ENCODE measurements around the gene COA4. TPM values are rescaled to one million over a fixed set of nuclear protein-coding genes. Genes with fewer than 3 reads are reported as not detected.

COA4 gene
- 58.5 and 61.7 TPM in 2 replicates for total RNA-seq (ENCODE audit: low replicate concordance)
- long read RNA-seq, transcript COA4-201 (2 exons, 960 nt), result major isoform, 24 of 33 reads
- long read RNA-seq, partial matches to known transcripts, result 0 of 33 reads
- long read RNA-seq, other reads (novel, unspliced or antisense), result 4 of 33 reads

GRCh38 chr11:73876424-73877310 lies at the start of gene COA4, which contains the start of gene PAAF1:
Gene COA4, minus strand, starts transcription at chr11:73876846. Its CDS starts 3,468 bp downstream, at chr11:73873378.
Gene PAAF1, plus strand, starts transcription at chr11:73876999. Its CDS starts 23 bp downstream, at chr11:73877022.
- TF ChIP-seq, protein P1, sequence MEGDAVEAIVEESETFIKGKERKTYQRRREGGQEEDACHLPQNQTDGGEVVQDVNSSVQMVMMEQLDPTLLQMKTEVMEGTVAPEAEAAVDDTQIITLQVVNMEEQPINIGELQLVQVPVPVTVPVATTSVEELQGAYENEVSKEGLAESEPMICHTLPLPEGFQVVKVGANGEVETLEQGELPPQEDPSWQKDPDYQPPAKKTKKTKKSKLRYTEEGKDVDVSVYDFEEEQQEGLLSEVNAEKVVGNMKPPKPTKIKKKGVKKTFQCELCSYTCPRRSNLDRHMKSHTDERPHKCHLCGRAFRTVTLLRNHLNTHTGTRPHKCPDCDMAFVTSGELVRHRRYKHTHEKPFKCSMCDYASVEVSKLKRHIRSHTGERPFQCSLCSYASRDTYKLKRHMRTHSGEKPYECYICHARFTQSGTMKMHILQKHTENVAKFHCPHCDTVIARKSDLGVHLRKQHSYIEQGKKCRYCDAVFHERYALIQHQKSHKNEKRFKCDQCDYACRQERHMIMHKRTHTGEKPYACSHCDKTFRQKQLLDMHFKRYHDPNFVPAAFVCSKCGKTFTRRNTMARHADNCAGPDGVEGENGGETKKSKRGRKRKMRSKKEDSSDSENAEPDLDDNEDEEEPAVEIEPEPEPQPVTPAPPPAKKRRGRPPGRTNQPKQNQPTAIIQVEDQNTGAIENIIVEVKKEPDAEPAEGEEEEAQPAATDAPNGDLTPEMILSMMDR (conservative IDR thresholded peaks at IDR 0.05), result no peak
- peaks cover 9% of the 10 kb centered on the region for H3K36me3 Mint-ChIP-seq
- H3K4me1 Mint-ChIP-seq (ENCODE audit: unreplicated experiment), result peaks cover 25% of the 10 kb centered on the region
- H3K27me3 Mint-ChIP-seq, result no peaks in the 10 kb centered on the region
- DNase-seq (ENCODE audit: extremely low spot score, unreplicated experiment), result peak; percentile 90
- peak within 1 kb of the TSS; percentile 98 for H3K27ac Mint-ChIP-seq
- peak within 1 kb of the TSS; percentile 99 for H3K4me3 Mint-ChIP-seq
- no peaks in the 10 kb centered on the region for H3K9me3 Mint-ChIP-seq

- Mint-ChIP-seq H3K4me1 (ENCODE audit: unreplicated experiment) (no peaks in the 10 kb centered on the region), H3K9me3 (no peaks in the 10 kb centered on the region), H3K4me3 (no peak overlapping the region), H3K27me3 (no peaks in the 10 kb centered on the region), H3K27ac (no peak overlapping the region), H3K36me3 (peaks cover 11% of the 10 kb centered on the region)
- TF ChIP-seq, protein P1 (conservative IDR thresholded peaks at IDR 0.05), result no peak
- DNase-seq (ENCODE audit: extremely low spot score, unreplicated experiment), result no peak
Observed at GRCh38 chr11:73921180-73921579, 44.5 kb upstream of the COA4 start.

DNA sequence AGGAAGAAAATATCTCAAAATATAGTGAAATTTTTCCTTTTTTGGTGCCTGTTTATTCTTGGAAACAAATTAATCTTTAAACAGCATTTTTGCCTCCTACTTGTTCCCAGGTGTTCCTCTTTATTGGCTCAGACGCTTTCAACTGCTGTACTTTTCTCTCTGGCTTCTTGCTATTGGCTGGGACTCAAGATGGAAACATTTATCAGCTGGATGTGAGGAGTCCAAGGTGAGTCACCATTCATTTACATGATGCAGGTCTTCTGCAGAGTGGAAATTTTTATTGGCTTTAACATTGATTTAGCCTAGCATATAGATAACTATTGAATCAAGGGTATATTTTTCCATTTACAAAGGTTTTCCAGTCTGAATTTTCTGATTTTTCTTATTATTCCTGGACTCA lies 39.8 kb upstream of the COA4 start:
- TF ChIP-seq, protein P1 (conservative IDR thresholded peaks at IDR 0.05), result no peak
- Mint-ChIP-seq H3K4me3 (no peak overlapping the region), H3K27ac (no peak overlapping the region), H3K9me3 (no peaks in the 10 kb centered on the region), H3K27me3 (no peaks in the 10 kb centered on the region), H3K4me1 (ENCODE audit: unreplicated experiment) (no peaks in the 10 kb centered on the region), H3K36me3 (peaks cover 14% of the 10 kb centered on the region)
- no peak for DNase-seq (ENCODE audit: extremely low spot score, unreplicated experiment)

DNA sequence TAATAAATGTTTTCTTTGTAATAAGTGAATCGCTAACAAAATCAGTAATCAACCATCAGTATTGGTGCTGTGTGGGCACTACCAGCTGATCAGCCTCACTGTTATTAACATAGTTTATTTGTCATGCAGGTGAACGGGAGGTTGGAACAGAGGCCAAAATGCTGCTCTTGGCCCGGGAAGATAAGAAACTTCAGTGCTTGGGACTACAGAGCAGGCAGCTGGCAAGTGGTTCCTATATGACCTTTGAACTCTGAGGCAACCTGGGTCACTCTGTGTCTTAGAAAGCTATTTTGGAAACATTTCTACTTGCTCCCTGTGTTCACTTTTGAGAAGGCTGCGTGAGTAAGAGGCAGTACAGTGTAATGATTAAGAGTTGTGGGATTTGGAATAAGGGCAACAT lies 37.6 kb upstream of the COA4 start:
- Mint-ChIP-seq H3K27ac (no peak overlapping the region), H3K9me3 (no peaks in the 10 kb centered on the region), H3K27me3 (no peaks in the 10 kb centered on the region), H3K4me1 (ENCODE audit: unreplicated experiment) (no peaks in the 10 kb centered on the region), H3K4me3 (no peak overlapping the region), H3K36me3 (peaks cover 23% of the 10 kb centered on the region)
- TF ChIP-seq, protein P1 (conservative IDR thresholded peaks at IDR 0.05), result no peak
- no peak for DNase-seq (ENCODE audit: extremely low spot score, unreplicated experiment)

DNA sequence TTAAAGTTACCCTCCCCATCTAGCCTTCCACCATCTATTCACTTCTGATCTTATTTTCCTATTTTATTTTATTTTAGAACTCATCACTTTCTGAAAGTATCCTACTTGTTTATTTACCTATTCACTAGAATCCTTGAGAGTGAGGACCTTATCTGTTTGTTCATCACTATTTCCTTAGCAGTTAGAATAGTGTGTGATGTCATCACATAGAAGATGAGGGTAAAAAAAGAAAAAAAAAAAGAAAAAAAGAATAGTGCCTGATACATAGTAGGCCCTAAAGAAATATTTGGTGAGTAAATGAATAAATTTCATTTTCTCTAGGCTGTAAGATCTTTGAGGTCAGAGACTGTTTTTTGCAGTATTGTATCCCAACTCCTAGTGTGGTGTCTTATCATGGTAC lies 36.8 kb upstream of the COA4 start:
- Mint-ChIP-seq H3K27me3 (no peaks in the 10 kb centered on the region), H3K4me3 (no peak overlapping the region), H3K27ac (no peak overlapping the region), H3K36me3 (peaks cover 25% of the 10 kb centered on the region), H3K9me3 (no peaks in the 10 kb centered on the region), H3K4me1 (ENCODE audit: unreplicated experiment) (no peaks in the 10 kb centered on the region)
- DNase-seq (ENCODE audit: extremely low spot score, unreplicated experiment), result no peak
- TF ChIP-seq, protein P1 (conservative IDR thresholded peaks at IDR 0.05), result no peak
